ENCODE measurements around the gene MIGA2.

Gene MIGA2

DNA sequence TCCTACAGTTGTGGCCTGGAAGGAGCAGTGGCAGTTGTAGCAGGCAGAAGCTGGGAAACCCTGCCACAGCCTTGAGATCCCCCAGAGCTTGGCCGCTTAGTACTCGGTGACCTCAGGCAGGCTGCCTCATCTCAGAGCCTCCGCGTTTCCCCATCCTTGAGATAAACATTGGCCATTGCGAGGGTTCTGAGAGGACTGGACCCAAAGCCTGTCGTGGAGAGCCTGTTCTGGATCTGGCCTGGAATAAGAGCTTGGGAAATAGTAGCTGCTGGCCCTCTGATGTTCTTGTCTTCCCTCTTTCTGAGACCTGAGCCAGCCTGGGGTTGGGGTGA lies 1.3 kb downstream of the MIGA2 start:
- no peak for DNase-seq

DNA sequence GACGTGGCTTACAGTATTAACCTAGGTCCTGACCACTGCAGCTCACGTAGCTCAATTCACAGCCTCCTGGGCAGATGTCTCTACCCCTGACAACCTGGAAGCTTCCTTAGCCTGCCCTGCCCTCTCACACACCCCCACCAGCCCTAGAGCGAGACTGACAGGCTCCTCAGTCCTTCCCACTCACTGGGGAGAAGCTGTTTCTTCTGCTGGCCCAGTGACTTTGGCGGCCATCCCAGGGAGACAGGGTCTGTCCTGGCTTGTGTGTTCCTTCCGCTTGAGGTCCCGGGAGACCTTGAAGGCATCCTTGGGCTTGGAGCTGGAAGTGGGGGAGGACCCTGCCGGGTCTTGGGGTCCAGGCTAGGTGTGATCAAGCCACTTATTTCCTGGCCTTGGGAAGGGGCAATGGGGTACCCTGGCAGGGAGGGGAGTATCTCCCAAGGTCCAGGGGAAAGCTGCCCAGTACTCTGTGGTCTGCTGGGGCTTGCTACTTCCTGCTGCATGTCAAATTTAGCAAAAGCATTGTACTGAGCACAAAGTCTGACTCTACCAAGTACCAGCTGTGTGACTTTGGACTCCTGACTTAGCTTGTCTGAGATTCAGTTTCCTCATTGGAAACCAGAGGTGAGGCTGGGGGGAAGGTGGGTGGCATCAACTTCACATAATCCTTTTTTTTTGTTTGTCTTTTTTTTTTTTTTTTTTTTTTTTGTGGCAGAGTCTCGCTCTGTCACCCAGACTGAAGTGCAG lies 1.9 kb downstream of the MIGA2 start:
- DNase-seq = no peak

DNA sequence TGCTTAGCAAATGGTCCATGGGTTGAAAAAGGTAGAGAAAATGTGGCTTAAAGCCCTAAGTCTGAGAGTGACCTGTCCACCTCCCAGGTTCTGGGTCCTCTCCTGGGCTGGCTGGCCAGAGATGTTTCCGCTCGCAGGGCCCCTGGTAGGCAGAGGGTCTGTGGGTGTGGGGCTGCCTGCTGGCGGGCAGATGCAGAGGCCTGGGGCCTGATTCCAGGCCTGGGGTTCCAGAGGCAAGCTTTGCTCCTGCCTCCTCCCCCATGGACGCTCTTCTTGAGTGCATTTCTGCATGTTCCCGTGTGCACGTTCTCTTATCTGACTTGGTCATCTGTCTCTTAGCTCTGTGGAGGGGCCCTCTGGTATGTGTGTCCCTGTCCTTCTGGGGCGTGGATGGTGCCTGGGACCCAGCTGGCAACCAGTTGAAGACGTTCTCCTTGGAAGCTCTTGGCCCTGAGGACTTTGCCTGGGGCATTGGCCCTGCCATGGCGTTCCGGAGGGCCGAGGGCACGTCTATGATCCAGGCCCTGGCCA lies 3.8 kb downstream of the MIGA2 start:
- no peak for DNase-seq

DNA sequence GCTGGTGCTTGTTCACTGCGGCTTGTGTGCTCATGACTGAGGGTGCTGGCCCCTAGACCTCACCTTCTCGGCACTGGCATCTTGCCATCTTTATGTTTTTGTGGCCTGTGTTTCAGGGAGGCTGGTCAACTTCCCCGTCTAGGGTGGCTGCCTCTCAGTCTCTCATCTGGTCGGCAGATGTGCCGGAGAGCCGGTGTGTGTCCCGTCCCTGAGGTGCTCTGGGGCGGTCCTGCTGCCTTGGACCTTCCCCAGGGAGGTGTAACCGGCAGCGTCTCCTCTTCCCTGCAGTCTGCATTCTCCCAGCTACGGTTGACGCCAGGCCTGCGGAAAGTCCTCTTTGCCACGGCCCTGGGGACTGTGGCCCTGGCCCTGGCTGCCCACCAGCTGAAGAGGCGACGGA lies 5.6 kb downstream of the MIGA2 start:
- no peak for DNase-seq

DNA sequence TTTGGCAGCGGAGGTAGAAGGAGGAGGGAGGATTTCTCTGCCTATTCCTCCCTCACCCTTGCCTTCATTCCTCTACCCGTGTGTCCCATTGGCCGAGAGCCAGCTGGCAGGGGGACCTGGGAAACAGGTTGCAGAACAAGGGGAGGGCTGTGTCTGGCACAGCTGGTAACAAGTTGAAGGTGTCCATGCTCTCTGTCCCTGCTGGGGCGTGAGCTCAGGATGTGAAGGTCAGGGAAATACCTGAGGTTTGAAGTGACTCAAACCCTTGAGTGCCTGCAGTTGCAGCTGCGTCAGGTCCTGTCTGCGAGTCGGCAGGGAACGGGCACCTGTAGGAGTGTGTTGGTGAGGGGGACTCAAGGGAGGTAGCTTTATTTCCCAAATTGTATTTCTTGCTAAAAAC lies 16.2 kb downstream of the MIGA2 start:
- no peak for DNase-seq

DNA sequence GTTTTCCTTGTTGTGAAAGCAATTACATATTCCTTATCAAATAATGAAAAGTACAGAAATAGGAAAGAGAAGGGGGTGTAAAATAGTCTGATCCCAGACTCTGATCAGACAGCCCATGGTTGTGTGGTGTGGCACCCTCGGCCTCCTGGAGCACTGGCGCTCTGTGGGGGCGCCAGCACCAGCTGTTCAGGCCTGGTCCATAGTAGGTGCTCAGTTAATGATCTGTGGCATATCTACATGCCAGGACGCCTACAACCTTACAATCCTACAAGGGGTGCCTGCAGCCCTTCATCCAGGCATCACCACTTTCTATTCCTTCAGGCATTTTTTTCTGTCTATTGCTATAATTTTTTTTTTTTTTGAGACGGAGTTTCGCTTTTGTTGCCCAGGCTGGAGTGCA lies 16.6 kb downstream of the MIGA2 start:
- DNase-seq = no peak

DNA sequence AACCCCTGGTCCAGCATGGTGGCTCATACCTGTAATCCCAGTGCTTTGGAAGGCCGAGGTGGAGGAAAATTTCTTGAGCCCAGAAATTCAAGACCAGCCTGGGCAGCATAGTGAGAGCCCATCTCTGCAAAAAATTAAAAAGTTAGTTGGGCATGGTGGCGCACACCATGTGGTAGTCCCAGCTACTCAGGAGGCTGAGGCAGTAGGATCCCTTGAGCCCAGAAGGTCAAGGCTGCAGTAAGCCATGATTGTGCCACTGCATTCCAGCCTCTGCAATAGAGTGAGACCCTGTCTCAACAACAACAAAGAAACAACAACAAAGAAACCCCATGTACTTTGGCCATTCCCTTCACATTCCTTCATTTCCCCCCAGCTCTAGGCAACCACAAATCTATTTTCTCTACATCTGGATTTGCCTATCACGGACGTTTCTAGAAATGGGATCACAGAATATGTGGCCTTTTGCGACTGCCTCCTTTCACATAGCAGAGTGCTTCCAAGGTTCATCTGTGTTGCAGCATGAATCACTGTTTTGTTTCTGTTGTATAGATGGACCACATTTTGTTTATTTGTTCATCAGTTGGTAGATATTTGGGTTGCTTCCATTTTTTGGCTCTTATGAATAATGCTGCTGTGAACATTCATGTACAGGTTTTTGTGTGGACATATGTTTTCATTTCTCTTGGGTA lies 17.9 kb downstream of the MIGA2 start:
- DNase-seq = no peak

DNA sequence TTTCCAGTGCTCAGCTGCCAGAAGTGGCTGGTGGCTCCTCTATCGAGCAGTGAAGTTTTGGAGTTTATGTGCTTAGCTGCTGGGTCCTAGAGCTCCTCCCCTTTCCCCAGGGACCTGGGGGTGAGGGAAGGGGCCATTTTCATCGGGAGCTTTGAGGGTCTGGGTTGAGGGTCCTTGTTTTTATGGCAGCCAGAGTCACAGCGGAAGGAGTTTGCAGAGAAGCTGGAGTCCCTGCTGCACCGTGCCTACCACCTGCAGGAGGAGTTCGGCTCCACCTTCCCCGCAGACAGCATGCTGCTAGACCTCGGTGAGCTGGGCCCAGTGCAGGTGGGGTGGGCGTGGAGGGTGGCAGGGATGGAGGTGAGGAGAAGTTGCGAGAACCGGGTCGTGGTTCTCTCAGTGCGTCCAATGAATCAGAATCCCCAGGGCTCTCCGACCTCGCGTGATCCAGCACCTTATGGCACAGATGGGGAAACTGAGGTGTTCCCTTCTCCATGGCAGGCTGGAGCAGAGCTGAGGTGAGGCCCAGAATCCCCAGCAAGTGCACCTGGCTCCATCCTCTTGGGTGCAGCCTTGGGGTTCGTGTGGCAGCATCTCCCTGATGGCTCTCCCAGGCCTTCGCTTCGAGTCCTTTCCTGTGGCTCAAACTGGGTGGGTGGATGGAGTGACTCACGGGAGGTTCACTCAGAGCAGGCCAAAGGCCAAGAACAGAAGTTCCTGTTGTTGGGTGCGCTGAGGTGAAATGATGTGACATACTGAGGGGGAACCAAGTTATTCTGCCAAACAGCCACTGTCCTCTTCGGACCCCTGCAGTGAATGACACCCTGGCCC lies 22.8 kb downstream of the MIGA2 start:
- no peak for DNase-seq

DNA sequence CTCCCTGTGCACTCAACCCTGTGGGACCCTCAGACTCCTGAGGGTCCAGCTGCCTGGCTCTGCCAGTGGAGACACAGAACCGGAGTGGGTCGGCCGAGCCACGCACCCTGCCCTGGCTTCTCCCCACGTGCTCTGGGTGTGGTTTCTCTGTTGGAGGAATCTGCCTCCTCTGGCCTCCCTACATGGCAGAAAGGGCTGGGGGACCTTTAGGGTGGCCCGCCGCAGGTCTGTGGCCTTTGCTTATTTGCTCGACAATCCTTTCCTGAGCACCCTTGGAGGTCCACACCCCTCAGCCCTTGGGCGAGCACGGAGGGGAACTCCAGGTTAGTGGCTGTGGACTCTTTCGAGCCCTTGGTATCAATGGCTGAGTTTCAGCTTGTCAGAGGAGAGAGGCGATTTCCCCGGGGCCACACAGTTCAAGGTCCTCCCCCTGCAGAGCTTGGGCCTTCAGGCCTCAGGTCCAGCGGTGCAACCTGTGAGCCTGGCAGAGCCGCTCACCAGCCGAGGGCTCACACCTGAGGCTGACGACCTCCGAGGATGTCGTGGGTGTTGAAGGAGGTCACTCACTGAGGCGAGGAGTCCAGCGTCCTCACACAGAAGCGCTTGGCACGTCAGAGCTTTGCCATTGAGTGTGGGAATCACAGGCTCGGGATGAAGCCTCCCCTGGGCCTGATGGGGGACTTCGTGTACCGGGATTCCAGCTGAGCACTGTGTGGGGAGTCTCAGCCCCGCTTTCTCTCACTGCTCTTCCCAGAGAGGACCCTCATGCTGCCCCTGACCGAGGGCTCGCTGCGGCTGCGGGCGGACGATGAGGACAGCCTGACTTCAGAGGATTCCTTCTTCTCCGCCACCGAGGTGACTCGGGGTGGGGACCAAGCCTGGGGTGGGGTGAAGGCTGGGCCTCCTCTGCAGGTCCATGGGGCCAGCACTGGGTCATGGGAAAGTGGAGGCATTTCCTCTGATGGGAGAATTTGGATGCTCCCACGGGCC lies 23.7 kb downstream of the MIGA2 start:
- no peak for DNase-seq

DNA sequence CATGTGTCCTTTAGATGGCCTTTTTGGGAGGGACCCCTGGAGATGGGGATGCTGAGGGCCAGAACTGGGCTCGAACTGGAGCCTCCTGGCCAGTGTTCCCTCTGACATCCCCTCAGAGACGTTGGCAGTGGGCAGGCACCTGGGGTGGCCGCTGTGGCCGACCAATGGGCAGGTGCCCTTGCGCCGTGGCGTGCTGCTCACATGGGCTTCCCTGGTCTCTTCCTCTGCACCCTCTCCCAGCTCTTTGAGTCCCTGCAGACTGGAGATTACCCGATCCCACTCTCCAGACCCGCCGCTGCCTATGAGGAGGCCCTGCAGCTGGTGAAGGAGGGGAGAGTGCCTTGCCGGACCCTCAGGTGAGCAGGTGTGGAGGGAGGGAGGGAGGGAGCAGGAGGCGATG lies 24.6 kb downstream of the MIGA2 start:
- DNase-seq = no peak

DNA sequence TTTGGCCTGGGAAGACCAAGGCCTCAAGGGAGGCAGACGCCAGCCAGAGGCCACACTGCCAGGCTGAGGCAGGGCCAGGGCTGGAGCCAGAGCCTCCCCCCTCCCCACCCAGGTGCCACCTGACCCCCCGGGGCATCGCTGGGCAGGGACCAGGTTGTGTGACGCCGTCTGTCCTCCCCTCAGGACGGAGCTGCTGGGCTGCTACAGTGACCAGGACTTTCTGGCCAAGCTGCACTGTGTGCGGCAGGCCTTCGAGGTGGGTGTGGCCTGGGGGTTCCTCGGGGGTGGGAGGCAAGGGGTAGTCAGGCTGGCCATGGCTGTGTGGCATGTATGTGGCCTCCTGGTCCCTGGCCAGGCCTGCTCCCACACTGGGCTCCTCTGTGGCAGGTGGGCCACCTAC lies 26.6 kb downstream of the MIGA2 start:
- no peak for DNase-seq

DNA sequence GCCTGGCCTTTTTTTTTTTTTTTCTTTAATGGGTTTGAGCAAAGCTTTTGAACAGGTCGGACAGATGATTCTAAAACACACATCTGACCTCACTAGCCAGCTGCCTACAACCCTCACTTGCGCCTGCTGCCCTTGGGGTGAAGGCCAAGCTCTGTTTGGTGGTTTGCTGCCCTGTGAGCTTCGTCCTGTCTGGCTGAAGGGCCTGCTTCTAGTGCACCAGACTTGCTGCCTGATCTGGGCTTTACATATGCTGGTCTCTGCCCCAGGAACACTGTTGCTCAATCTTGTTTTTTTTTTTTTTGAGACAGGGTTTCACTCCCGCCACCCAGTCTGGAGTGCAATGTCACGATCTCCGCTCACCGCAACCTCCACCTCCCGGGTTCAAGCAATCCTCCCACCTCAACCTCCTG lies 28.1 kb downstream of the MIGA2 start:
- DNase-seq = no peak

DNA sequence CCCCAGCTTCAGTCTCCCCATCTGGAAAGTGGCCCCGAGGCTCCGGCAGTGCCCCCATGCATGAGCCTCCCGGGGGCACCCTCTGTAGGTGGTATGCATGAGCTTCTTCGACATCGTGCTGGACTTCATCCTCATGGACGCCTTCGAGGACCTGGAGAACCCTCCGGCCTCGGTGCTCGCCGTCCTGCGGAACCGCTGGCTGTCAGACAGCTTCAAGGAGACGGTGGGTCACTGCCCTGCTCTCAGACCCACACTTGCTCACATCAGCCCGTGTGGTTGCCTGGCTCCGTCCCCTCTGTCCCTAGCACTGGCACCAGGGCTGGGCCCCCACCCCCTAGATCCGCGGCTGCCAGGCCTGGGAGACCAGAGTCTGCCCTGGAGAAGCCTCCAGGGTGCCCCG lies 31.7 kb downstream of the MIGA2 start:
- no peak for DNase-seq

DNA sequence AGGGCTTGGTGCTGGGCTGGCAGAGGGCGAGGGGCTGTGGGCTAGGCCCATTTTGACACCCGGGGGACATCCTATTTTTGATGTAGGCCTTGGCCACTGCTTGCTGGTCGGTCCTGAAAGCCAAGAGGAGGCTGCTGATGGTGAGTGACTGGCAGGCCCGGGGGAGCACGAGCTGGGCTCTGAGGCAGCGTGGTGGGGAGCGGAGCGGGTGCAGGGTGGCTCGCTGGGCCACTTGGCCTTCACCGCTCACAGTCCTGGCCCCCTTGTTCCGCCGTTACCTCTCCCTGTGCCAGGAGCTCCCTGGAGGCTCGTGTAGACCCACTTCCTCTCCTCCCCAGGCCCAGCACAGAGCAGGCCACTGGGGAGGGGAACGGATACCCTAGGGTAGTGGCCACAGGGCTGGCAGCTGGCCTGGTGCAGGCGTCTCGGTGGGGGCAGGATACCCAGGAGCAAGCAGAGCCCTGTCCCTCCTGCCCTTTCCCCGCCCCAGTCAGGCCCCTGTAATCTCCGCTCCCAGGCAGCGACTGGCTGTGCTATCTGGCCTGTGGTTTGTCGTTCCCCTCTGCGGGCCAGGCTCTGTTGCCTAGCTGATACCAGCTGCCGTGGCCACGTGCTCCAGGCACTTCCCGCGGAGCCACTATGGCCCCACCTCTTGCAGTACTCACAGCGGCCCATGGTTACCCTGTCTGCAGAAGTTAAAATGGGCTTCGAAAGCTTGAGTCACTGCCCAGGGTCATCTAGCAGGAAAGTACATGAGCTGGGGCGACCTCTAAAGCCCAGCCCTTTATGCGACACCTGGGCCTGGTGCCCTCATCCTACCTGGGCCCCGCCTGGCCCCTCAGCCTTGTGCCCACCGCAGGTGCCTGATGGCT lies 32.8 kb downstream of the MIGA2 start:
- no peak for DNase-seq

DNA sequence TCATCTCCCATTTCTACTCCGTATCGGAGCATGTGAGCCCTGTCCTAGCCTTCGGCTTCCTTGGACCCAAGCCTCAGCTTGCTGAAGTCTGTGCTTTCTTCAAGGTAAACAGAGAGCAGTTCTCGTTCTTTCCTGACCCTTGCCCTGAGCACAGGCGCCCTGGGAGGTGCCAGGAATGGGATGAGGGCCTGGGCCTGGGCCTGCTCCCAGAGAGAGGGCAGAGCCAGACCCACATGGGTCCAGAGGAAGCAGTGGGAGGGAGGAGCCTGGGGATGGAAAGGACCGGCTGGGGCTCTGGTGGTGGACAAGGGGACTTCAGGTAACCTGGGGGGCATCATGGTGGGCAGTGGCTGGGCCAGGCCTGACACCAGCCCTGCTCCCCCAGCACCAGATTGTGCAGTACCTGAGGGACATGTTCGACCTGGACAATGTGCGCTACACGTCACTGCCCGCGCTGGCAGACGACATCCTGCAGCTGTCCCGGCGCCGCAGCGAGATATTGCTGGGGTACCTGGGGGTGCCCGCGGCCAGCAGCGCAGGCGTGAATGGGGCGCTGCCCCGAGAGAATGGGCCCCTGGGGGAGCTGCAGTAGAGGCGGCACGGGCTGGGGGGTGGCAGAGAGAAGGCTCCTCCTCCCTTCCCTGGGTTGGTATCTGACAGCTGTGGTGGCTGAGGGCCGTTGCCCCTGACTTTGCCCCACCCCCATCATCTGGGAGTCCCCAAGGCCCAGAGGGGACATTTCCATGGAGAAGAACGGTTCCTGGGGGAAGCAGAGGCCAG lies 33.6 kb downstream of the MIGA2 start:
- DNase-seq = no peak

DNA sequence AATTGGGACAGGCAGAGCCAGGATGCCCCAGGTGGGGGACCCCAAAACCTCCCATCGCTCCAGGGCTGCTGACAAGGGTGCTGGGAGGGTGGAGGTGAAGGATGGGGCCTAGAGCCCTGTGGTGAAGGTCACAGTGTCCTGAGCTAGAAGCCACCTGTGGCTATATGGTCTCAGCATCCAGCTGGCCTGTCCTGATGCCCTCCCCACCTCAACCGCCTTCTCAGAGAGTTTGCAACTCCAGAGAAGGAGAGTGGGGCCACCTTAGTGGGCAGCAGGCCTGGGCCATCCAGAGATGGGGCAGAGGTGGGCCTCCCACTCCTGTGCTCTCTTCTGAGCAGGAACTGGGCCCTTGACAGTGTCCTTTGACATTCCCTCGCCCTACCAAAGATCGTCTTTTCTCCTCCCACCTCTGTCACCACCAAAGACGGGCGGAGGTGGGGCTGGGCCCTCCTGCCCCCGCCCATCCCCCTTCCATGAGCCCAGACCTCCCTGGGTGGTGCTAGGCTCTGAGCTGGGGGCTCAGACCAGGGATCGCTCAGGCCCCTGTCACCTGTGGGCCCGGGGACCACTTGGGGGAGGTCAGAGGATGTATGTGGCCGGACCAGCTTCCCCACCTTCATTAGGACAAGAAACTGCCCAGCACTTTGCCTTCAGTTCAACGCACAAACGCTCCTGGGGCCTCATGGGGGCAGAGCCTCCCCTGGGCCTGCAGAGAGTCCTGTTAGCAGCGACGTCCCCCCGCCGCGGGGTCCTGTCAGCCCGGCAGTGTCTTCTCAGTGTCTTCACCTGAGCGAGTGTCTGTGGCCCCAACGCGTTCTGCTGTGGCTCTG lies 34.5 kb downstream of the MIGA2 start:
- DNase-seq = no peak

DNA sequence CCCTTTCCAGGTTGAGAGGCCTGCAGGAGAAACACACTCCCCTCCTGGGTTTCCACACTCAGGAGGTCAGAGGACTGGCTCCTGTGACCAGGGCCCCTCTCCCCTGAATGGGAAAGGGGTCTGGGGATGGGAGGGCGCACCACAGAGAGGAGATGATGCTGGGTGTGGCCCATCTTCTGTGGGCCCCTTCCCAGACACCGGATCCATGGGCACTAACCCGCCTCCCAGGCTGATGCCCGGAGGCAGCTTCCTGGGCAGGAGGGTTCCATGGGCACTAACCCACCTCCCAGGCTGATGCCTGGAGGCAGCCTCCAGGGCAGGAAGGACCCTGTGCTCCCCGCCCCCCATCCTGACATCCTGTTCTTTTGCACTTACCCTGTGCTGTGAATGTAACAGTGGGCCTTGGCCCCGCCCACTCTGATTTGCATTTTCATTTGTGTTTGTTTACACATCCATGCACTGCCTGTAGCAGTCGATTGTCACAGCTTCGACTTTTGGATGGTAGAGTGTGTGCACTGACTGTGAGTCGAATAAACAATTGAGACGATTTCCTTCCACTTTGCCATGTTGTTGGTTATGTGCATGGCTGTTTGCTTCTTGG lies 35.2 kb downstream of the MIGA2 start:
- no peak for DNase-seq

DNA sequence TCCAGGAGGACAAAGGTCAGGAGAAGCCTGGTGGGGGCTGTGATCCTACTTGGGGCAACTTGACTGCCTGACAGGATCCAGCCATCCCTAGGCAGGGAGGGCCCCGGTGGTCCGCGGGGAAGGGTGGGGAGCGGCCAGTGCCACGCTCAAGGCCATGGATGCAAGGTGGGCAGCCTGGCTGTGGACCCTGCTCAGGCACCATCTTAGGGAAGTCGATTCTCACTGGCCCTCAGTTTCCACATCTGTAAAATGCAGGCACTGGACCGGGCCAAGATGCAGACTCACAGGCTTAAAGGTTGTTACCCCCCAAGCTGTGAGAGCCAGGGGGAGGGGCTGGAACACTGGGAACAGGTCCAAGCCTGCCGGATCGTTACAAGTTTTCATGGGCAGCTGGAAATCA lies 35.7 kb downstream of the MIGA2 start:
- no peak for DNase-seq

DNA sequence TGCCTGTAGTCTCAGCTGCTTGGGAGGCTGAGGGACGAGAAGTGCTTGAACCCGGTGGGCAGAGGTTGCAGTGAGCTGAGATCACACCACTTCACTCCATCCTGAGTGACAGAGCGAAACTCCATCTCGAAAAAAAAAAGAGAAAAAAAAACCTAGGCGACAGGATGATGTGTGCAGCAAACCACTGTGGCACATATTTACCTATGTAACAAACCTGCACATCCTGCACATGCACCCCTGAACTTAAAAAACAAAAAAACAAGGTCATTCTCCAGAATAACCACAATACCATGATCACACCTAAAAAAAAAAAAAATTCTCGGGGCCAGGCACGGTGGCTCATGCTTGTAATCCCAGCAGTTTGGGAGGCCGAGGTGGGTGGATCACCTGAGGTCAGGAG lies 37.0 kb downstream of the MIGA2 start:
- no peak for DNase-seq

Data from SW 1271 (cell line).